Fibroblast of villous mesenchyme (primary cell): ENCODE measurements around the gene ZGLP1. TPM values are rescaled to one million over a fixed set of nuclear protein-coding genes. Genes with fewer than 3 reads are reported as not detected.

Experiments
- DNase-seq: peaks from one replicate; pipeline ENCODE4 v3.0.0-alpha.2; 2010; ENCODE audit warnings: low read depth
- H3K4me3 ChIP-seq: 2 replicates; pipeline ENCODE4 v1.5.1; 2011; ENCODE audit warnings: low read depth, mild to moderate bottlenecking, low read length
- CTCF ChIP-seq: IDR thresholded peaks from 2 replicates; pipeline ENCODE4 v1.5.1; 2012; ENCODE audit warnings: low read depth, mild to moderate bottlenecking, low read length; ENCODE audit not compliant: insufficient read depth
- total RNA-seq: library from RNA; depleted of rRNA; stranded (reverse); fragments of >200 nt; gene quantifications from 2 replicates; pipeline ENCODE4 v1.2.3, GENCODE V29; 2012

The ZGLP1 gene
- 0.32 and 0.43 TPM in 2 replicates for total RNA-seq

GRCh38 chr19:10309423-10309822 lies at the start of gene ZGLP1:
TSS of gene ZGLP1 (minus strand) at chr19:10309815.
- H3K4me3 ChIP-seq: no peak within 1 kb of the TSS
- no peak for TF ChIP-seq CTCF
- DNase-seq: no peak

GRCh38 chr19:10356431-10356830 lies 46.8 kb upstream of the ZGLP1 start:
- no peak for TF ChIP-seq CTCF
- DNase-seq: no peak
- no peak overlapping the region for H3K4me3 ChIP-seq

GRCh38 chr19:10353793-10354391 lies 44.3 kb upstream of the ZGLP1 start:
- DNase-seq: peak; percentile 37
- H3K4me3 ChIP-seq: no peak overlapping the region
- no peak for TF ChIP-seq CTCF

GRCh38 chr19:10352764-10353671 lies 43.4 kb upstream of the ZGLP1 start:
- TF ChIP-seq CTCF: no peak
- DNase-seq: peak; percentile 71

GRCh38 chr19:10346509-10346908 lies 36.9 kb upstream of the ZGLP1 start:
- peak; percentile 74 for DNase-seq
- TF ChIP-seq CTCF: no peak
- no peak overlapping the region for H3K4me3 ChIP-seq

More at GRCh38 chr19:10352764-10353671, 43.4 kb upstream of the ZGLP1 start:
- H3K4me3 ChIP-seq: no peak overlapping the region

GRCh38 chr19:10344780-10345179 lies 35.2 kb upstream of the ZGLP1 start:
- no peak overlapping the region for H3K4me3 ChIP-seq
- DNase-seq: no peak
- TF ChIP-seq CTCF: no peak

- TF ChIP-seq CTCF: no peak
- no peak for DNase-seq
- no peak overlapping the region for H3K4me3 ChIP-seq
Measured at GRCh38 chr19:10343495-10343894, 33.9 kb upstream of the ZGLP1 start.
